Fibroblast of the aortic adventitia (primary cell): ENCODE data around the gene NKAIN4. TPM values are rescaled to one million over a fixed set of nuclear protein-coding genes. Genes with fewer than 3 reads are reported as not detected.
A peak's percentile ranks its signal among the peaks of the same experiment; 100 is the strongest.

Experiments used
- DNase-seq: peaks from one replicate; pipeline ENCODE4 v3.0.0-alpha.2; 2010; ENCODE audit warnings: low read depth
- H3K4me3 ChIP-seq: 2 replicates; pipeline ENCODE4 v1.5.1; 2011; ENCODE audit warnings: low read depth, mild to moderate bottlenecking, control low read depth, low read length, moderate library complexity
- total RNA-seq: library from RNA; depleted of rRNA; stranded (reverse); fragments of >200 nt; gene quantifications from 2 replicates; pipeline ENCODE4 v1.2.3, GENCODE V29; 2012; ENCODE audit warnings: low replicate concordance
- TF ChIP-seq, protein P1 (sequence below): IDR thresholded peaks from 2 replicates; pipeline ENCODE4 v1.5.1; 2011; ENCODE audit warnings: mild to moderate bottlenecking, low read length, control low read depth, inconsistent platforms; ENCODE audit not compliant: insufficient read depth

The NKAIN4 gene
- total RNA-seq, 1 donor: not detected

DNA sequence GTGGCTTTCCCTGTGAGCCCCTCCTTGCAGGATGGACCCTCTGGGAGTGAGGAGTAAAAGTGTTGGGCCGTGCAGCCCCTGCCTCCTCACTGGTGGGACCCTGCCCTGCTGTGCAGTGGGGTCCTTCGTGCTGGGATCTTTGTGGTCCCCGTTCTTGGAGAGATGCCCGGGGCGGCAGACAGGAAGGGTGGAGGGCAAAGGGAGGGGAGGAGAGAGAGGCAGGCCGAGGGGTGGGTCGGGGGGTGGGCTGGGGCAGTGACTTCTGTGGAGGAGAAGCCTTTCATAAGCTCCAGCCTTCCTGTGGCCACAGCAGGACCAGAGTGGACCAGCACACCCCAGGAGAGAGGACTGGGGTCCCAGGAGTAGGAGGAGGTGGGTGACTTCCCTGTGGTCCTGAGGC, 38.6 kb upstream of the NKAIN4 start, which contains the start of gene COL20A1:
Gene COL20A1 (plus strand): TSS at position 283 of the 400 bp plus-strand sequence. CDS start 1,922 bp downstream, outside the sequence.
- no peak for DNase-seq
- TF ChIP-seq, protein P1, sequence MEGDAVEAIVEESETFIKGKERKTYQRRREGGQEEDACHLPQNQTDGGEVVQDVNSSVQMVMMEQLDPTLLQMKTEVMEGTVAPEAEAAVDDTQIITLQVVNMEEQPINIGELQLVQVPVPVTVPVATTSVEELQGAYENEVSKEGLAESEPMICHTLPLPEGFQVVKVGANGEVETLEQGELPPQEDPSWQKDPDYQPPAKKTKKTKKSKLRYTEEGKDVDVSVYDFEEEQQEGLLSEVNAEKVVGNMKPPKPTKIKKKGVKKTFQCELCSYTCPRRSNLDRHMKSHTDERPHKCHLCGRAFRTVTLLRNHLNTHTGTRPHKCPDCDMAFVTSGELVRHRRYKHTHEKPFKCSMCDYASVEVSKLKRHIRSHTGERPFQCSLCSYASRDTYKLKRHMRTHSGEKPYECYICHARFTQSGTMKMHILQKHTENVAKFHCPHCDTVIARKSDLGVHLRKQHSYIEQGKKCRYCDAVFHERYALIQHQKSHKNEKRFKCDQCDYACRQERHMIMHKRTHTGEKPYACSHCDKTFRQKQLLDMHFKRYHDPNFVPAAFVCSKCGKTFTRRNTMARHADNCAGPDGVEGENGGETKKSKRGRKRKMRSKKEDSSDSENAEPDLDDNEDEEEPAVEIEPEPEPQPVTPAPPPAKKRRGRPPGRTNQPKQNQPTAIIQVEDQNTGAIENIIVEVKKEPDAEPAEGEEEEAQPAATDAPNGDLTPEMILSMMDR: no peak
- H3K4me3 ChIP-seq: no peak within 1 kb of the TSS

- DNase-seq: no peak
- no peak overlapping the region for H3K4me3 ChIP-seq
- TF ChIP-seq, protein P1: no peak
Measured at GRCh38 chr20:63292292-63292701, 38.0 kb upstream of the NKAIN4 start.

- DNase-seq: no peak
- no peak overlapping the region for H3K4me3 ChIP-seq
Measured at GRCh38 chr20:63291811-63292210, 37.5 kb upstream of the NKAIN4 start.

GRCh38 chr20:63290677-63291472, 36.6 kb upstream of the NKAIN4 start:
- TF ChIP-seq, protein P1: peak; percentile 72
- DNase-seq: peak; percentile 9

More at GRCh38 chr20:63291811-63292210, 37.5 kb upstream of the NKAIN4 start:
- TF ChIP-seq, protein P1: no peak

GRCh38 chr20:63290136-63290676, 35.9 kb upstream of the NKAIN4 start:
- no peak overlapping the region for H3K4me3 ChIP-seq
- TF ChIP-seq, protein P1: no peak
- DNase-seq: no peak

More at GRCh38 chr20:63290677-63291472, 36.6 kb upstream of the NKAIN4 start:
- no peak overlapping the region for H3K4me3 ChIP-seq

GRCh38 chr20:63289311-63290135, 35.3 kb upstream of the NKAIN4 start:
- no peak for DNase-seq

More at GRCh38 chr20:63289311-63290135, 35.3 kb upstream of the NKAIN4 start:
- H3K4me3 ChIP-seq: no peak overlapping the region
- TF ChIP-seq, protein P1: no peak
